GM19351 (cell line): Measurements from ENCODE around the gene MAP7D3.

Source experiments
- ATAC-seq: cut with Tn5 transposase; IDR thresholded peaks from one replicate; pipeline ENCODE4 v1.9.1; 2021; ENCODE audit warnings: mild to moderate bottlenecking, moderate library complexity; ENCODE audit not compliant: unreplicated experiment

The MAP7D3 gene

GRCh38 chrX:136206916-136207315, 44.3 kb downstream of the MAP7D3 start:
- ATAC-seq = no peak

- no peak for ATAC-seq
Observed at GRCh38 chrX:136205882-136206380, 45.3 kb downstream of the MAP7D3 start.

DNA sequence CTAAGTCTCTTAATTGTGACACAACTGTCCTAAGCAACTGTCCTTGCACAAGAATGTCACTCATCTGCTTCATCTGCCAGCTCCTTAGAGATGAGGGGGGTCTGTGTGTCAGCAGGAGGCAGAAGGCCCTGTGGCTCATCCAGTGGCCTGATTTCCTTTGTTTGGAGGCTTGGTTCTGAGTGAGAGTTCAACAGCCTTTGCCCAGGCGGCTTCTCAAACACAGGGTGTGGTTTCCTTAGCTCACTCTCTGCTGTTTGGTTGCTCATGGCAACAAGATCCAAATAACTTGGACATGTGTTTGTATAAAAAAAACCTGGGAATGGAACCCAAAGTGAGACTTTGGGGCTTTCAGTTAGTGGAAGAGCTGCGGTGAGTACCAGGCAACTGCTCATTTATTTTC, 46.6 kb downstream of the MAP7D3 start:
- no peak for ATAC-seq

GRCh38 chrX:136203951-136204350, 47.2 kb downstream of the MAP7D3 start:
- ATAC-seq = no peak

- ATAC-seq = no peak
Observed at GRCh38 chrX:136203438-136203837, 47.8 kb downstream of the MAP7D3 start.

GRCh38 chrX:136202889-136203288, 48.3 kb downstream of the MAP7D3 start:
- ATAC-seq = no peak

- no peak for ATAC-seq
Observed at GRCh38 chrX:136201601-136202000, 49.6 kb downstream of the MAP7D3 start.

- no peak for ATAC-seq
Observed at GRCh38 chrX:136200466-136200865, 50.7 kb downstream of the MAP7D3 start.

- ATAC-seq = no peak
Observed at GRCh38 chrX:136199365-136199764, 51.8 kb downstream of the MAP7D3 start.

GRCh38 chrX:136198678-136199243, 52.4 kb downstream of the MAP7D3 start:
- no peak for ATAC-seq

GRCh38 chrX:136198010-136198409, 53.2 kb downstream of the MAP7D3 start:
- no peak for ATAC-seq

DNA sequence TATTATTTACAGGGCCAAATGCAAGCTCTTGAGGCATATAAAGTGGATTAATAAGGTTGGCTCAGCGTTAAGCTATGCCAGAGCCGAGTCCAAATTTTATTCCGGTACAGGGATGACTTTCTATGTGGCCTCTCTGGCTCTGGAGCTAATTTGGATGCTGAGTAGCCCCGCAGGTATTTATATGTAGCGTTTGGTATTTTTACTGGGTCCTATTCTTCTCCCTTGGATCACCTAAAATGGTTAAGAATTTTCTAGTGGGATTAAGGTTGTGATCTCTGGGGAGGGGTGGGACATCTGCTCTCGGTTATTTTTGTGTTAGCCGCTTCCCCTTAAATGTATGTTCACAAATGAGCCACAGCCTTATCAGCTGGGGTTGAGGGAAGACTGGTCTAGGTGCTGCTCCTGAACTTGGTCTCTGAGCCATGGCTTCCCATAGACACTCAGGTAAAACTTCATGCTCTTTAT, 54.5 kb downstream of the MAP7D3 start:
- no peak for ATAC-seq

DNA sequence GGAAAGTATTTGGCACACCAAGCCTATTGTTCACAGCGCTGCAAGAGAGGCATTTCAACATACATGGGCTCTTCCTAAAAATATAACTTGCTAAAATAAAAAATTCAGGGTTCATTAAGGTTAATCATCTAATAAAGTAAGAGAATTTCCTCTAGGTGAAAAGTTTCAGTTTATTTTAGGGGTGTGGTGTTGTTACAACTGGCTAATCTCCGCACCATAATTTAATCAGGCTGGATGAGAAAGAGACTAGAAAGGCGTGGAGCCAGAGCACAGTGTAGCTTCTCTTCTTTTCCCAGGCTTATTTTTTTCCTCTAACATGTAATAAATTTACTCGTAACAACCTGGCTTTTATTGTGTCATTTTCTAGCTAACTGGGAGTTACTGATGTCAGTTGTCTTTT, 56.0 kb downstream of the MAP7D3 start:
- ATAC-seq = no peak

DNA sequence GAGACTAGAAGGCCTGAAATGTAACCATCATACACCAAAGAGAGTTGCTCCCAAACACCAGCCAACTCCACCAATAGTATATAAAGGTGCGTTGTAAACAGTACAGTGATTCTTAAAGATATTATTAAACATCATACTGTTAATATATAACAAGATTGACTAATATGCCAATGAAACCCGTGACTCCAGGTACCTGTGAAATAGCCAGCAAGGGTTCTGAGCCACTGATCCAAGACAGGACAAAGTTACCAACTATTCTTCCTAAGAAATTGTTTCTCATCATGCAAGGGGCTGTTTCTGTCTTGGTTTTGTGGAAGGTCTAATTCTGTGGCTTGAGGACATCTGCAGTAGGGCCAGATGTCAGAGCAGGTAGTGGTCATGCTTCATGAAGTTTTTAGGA, 56.7 kb downstream of the MAP7D3 start:
- ATAC-seq = no peak

- no peak for ATAC-seq
Observed at GRCh38 chrX:136193771-136194170, 57.4 kb downstream of the MAP7D3 start.

DNA sequence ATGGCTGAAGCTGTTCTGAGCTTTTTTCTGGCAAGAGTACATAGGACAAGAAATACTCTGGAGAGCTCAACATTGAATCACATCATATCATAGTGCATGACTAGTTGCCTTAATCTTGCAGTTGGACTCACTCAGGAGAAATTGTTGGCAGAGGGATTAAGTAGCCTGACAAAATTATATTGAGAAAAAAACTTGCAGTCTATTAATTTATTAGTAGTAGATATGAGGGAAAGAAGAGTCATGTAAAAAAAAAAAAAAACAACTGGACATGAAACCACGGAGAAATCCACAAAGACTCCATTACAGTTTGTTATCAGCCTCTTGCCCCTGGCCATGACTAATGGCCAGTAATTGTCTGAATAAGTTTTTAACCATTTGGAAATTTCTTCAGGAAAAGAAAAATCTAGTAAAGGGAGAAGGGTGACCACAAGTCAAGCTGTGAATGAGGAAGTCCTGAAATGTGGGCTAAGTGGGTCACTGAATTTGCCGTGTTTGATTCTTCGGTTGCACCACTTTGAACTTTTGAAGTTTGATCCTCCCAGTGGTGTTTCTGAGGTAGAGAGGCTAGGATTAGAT, 58.3 kb downstream of the MAP7D3 start:
- no peak for ATAC-seq

DNA sequence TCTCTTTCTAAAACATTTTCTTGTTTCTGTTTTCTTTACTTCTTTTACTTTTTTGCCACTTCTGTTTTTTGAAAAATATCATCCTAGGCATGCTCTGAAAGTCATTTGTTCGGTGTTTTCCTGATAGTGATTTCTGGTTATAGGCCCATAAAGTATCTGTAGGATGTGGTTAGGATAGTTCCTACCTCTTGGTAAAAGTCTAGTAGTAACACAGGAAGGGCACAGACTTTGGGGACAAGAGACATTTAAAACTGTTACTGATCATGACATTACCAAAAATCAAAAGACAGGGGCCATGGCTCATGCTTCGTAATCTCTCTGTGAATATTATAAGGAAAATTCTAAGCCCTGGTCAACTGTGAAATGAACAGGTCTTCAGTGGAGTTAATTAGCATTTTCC, 59.1 kb downstream of the MAP7D3 start:
- ATAC-seq = no peak

DNA sequence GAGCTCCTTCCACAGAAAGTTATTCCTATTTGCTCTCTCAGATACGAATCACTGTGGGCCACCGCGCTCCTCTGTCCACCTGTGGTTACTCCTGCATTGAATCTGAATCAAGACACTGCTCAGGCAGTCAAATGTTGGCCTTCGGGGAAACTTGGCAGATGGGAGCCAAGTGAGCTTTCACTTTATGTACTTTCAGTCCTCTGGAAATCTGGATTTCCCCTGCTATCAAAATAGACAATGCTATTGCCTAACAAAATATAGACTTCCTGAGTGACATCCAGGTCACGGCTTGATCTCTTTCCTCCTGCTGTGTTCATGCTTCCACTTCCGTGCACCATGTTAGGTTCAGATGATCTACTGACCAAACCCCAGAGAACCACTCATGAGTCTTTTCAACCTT, 60.0 kb downstream of the MAP7D3 start:
- ATAC-seq = no peak

GRCh38 chrX:136190038-136190713, 61.0 kb downstream of the MAP7D3 start:
- no peak for ATAC-seq

GRCh38 chrX:136189222-136189621, 62.0 kb downstream of the MAP7D3 start:
- ATAC-seq = no peak

DNA sequence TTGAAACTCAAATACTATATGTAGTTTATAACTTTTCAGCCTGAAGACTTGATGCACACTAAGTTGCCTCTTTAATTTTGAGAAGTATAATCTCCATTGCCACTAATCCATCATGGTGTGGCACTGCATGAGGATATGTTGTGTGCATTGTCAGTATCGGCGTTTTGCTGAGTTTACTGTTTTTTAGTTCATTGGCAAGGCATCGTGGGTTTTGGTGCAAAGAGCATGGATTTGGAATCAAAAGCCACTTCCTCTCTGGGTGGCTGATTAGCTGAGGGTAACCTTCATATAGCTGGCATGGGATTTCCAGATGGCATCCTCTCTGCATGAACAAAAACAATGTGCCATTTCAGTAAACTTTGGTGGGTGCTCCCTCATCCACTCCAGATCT, 65.2 kb downstream of the MAP7D3 start:
- no peak for ATAC-seq

DNA sequence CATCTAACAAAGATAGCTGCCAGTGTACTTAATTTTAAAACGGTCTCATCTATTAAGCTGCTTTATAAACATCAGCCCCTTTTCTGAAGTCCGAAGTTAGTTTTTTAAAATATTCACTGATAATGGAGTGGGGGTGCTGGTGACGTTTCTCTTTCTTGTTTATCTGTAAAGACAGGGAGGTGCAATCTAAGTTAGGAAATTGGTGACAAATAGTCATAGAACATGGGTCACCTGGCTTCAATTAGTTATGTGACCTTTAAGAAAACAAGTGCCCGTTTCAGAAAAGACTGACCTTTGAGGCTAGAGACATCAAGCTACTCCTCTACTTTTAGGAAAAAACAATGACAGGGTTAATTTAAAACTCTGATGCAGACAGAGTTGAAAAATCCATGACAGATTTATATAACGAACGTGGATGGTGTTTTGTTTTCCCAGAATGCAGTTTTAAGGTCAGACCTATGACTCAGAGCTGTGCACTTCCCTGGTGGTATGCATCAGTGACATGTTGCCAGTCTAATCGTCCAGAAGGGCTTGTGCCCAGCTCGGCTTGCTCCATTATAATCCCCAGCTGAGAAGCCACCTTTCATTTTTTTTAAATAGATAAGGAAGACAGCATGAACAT, 65.7 kb downstream of the MAP7D3 start:
- no peak for ATAC-seq
